ENCODE measurements around the gene NUDT12. TPM values are rescaled to one million over a fixed set of nuclear protein-coding genes. Genes with fewer than 3 reads are reported as not detected.

Gene NUDT12
- polyA plus RNA-seq, 2 of the 4 experiments (the other 2 are of a cell fraction): 3.1 to 6.2 TPM

GRCh38 chr5:103546858-103547257, 15.7 kb downstream of the NUDT12 start:
- WGBS (ENCODE audit: missing lambda C conversion rate): 41% methylated on average over 2 of the region's 2 CpGs
- DNase-seq (ENCODE audit: low read depth in 1 of 2, low spot score in 1 of 2): no peak

GRCh38 chr5:103542441-103542840, 20.1 kb downstream of the NUDT12 start:
- Histone ChIP-seq H3K27ac (no peak overlapping the region), H3K4me3 (no peak overlapping the region), H3K4me2 (no peak overlapping the region), H3K4me1 (no peaks in the 10 kb centered on the region), H3K9me3 (no peaks in the 10 kb centered on the region)
- no peak for FAIRE-seq
- TF ChIP-seq CEBPB (IDR thresholded peaks at IDR 0.05): no peak
- no peak for TF ChIP-seq RCOR1 (IDR thresholded peaks at IDR 0.05; ENCODE audit: low read depth, low read length)
- no peak for TF ChIP-seq HEYL (CRISPR knock-in tag; IDR thresholded peaks at IDR 0.05)
- no peak for TF ChIP-seq MAZ (IDR thresholded peaks at IDR 0.05; ENCODE audit: borderline replicate concordance, low read depth, low read length)
- no peak for TF ChIP-seq FOXS1 (CRISPR knock-in tag; IDR thresholded peaks at IDR 0.05)
- no peak for TF ChIP-seq RFX5 (IDR thresholded peaks at IDR 0.05)
- TF ChIP-seq BCL3 (IDR thresholded peaks at IDR 0.05): no peak
- TF ChIP-seq SMC3 (IDR thresholded peaks at IDR 0.05): no peak
- TF ChIP-seq HOXB13 (CRISPR knock-in tag; IDR thresholded peaks at IDR 0.05; ENCODE audit: low read depth): no peak
- TF ChIP-seq USF2 (IDR thresholded peaks at IDR 0.05): no peak
- TF ChIP-seq REST (IDR thresholded peaks at IDR 0.05): no peak
- no peak for TF ChIP-seq ZSCAN20 (CRISPR knock-in tag; IDR thresholded peaks at IDR 0.05)
- no peak for TF ChIP-seq MAFK (IDR thresholded peaks at IDR 0.05; ENCODE audit: partially characterized antibody)
- TF ChIP-seq KDM5A (IDR thresholded peaks at IDR 0.05): no peak
- ChIA-PET CTCF (no interaction called here), POLR2A (no interaction called here)
- DNase-seq (ENCODE audit: low read depth in 1 of 2, low spot score in 1 of 2): no peak
- no peak for ATAC-seq

More at GRCh38 chr5:103546858-103547257, 15.7 kb downstream of the NUDT12 start:
- no peaks in the 10 kb centered on the region for H3K9me3 ChIP-seq
- POLR2A ChIA-PET: no interaction called here
- ATAC-seq (no peak), FAIRE-seq (no peak)
- no peak overlapping the region for H3K27ac ChIP-seq
- no peak overlapping the region for H3K4me3 ChIP-seq
- H3K4me1 ChIP-seq: no peaks in the 10 kb centered on the region
- CTCF ChIA-PET: no interaction called here
- no peak overlapping the region for H3K4me2 ChIP-seq
- TF ChIP-seq HOXB5 (CRISPR knock-in tag; IDR thresholded peaks at IDR 0.05): no peak
- no peak for TF ChIP-seq MAX (IDR thresholded peaks at IDR 0.05)
- no peak for TF ChIP-seq HMGXB4 (CRISPR knock-in tag; IDR thresholded peaks at IDR 0.05; ENCODE audit: borderline replicate concordance)
- no peak for TF ChIP-seq RNF2 (IDR thresholded peaks at IDR 0.05; ENCODE audit: borderline replicate concordance, low read depth)
- no peak for TF ChIP-seq RFX5 (IDR thresholded peaks at IDR 0.05)
- TF ChIP-seq JUNB (IDR thresholded peaks at IDR 0.05): no peak
- TF ChIP-seq NR3C1 (IDR thresholded peaks at IDR 0.05): no peak
- TF ChIP-seq CTCF (IDR thresholded peaks at IDR 0.05): no peak
- TF ChIP-seq ELK1 (IDR thresholded peaks at IDR 0.05; ENCODE audit: low read depth, low read length): no peak

Data from A549 (cell line).